Measurements from ENCODE around the gene KL. TPM values are rescaled to one million over a fixed set of nuclear protein-coding genes. Genes with fewer than 3 reads are reported as not detected.
A peak's percentile ranks its signal among the peaks of the same experiment; 100 is the strongest.

KL gene
- total and polyA plus RNA-seq, 2 donors: 0.80 to 1.6 TPM

DNA sequence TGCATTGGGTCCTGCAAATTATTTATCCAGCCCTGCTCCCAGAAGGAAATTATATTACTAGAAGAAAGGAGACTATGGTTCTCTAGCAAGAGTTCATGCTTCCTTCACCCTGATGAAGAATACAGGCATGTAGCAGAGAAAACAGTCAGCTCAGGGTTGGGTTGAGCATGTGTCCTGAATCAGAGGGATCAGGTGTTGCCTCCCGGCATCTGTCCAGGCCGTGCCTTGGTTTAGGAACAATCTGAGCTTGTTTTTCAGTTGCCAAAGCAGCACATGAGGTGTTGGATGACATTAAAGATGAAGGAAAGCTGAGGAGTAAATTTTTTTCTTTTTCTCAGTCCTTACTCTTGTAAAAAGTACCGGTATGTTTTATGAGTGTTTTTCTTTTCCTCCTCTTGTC lies 62.0 kb downstream of the KL start:
- WGBS: 94% methylated on average over 3 of the region's 3 CpGs
- Histone ChIP-seq H3K4me3 (ENCODE audit: low read length in 2 of 2) (no peak overlapping the region), H3K9me3 (ENCODE audit: control insufficient read depth in 2 of 2, insufficient read depth in 1 of 2, low read length in 1 of 2) (no peaks in the 10 kb centered on the region), H3K27ac (ENCODE audit: low read depth in 1 of 2, low read length in 1 of 2) (no peak overlapping the region), H3K27me3 (ENCODE audit: control insufficient read depth in 2 of 2, insufficient read depth in 1 of 2, low read length in 1 of 2) (no peaks in the 10 kb centered on the region), H3K4me1 (ENCODE audit: control insufficient read depth in 2 of 2, insufficient read depth in 2 of 2, low read length in 2 of 2) (no peaks in the 10 kb centered on the region), H3K36me3 (ENCODE audit: control insufficient read depth in 2 of 2, insufficient read depth in 2 of 2, low read length in 1 of 2) (no peaks in the 10 kb centered on the region)
- DNase-seq (ENCODE audit: low read depth in 6 of 9, low spot score in 9 of 9): peak in 2 of 9 donors; percentile 3 to 15

DNA sequence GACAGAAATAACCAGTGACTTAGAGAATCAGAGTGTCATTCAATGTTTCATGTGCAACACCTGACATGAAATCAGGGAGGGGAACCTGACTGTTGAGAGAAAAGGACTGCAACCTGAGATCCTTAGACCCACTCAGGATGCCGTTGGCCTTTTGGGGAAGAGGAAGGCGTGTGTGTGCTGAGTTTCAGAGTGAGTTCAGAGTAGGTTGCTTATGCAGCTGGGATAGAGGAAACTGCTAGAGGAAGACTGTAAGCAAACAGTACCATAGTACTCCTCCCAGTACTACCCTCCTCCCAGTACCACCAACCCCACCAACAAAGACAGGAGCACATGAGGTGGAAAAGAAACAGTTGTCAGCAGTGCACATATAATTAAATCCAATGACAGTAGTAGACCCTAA lies 63.7 kb downstream of the KL start:
- Histone ChIP-seq H3K9me3 (ENCODE audit: control insufficient read depth in 2 of 2, insufficient read depth in 1 of 2, low read length in 1 of 2) (no peaks in the 10 kb centered on the region), H3K27me3 (ENCODE audit: control insufficient read depth in 2 of 2, insufficient read depth in 1 of 2, low read length in 1 of 2) (no peaks in the 10 kb centered on the region), H3K4me1 (ENCODE audit: control insufficient read depth in 2 of 2, insufficient read depth in 2 of 2, low read length in 2 of 2) (no peaks in the 10 kb centered on the region), H3K36me3 (ENCODE audit: control insufficient read depth in 2 of 2, insufficient read depth in 2 of 2, low read length in 1 of 2) (no peaks in the 10 kb centered on the region), H3K27ac (ENCODE audit: low read depth in 1 of 2, low read length in 1 of 2) (no peak overlapping the region), H3K4me3 (ENCODE audit: low read length in 2 of 2) (no peak overlapping the region)
- 33% methylated on average over 2 of the region's 2 CpGs for WGBS
- DNase-seq (ENCODE audit: low read depth in 6 of 9, low spot score in 9 of 9): no peak

DNA sequence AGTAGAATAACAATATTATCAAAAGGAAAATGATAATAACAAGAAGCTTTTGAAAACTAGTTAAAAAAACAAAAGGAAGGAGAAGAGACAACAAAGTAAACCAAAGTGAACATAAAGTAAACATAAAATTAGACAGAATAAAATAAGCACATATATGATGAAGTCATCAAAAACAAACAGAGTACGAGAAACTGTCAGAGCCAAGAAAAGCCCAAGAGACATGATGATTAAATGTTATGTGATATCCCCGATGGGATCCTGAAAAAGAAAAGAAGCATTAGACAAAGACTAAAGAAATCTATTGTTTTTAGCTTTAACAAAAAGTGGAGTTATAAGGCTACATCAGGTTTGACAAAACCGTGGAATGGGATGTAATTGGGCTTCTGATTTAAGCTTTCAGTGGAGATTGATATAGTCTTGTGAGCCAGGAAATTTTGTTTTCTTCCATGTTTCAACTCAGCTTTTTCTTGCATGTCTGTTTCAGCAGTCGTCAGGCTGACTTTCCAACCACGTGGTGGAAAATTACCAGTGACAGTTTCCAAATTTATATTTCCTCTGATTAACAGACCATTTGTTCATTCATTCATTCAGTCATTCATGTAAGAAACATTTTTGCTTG lies 64.9 kb downstream of the KL start:
- Histone ChIP-seq H3K27me3 (ENCODE audit: control insufficient read depth in 2 of 2, insufficient read depth in 1 of 2, low read length in 1 of 2) (no peaks in the 10 kb centered on the region), H3K27ac (ENCODE audit: low read depth in 1 of 2, low read length in 1 of 2) (no peak overlapping the region), H3K36me3 (ENCODE audit: control insufficient read depth in 2 of 2, insufficient read depth in 2 of 2, low read length in 1 of 2) (no peaks in the 10 kb centered on the region), H3K9me3 (ENCODE audit: control insufficient read depth in 2 of 2, insufficient read depth in 1 of 2, low read length in 1 of 2) (no peaks in the 10 kb centered on the region), H3K4me3 (ENCODE audit: low read length in 2 of 2) (no peak overlapping the region), H3K4me1 (ENCODE audit: control insufficient read depth in 2 of 2, insufficient read depth in 2 of 2, low read length in 2 of 2) (no peaks in the 10 kb centered on the region)
- WGBS: 82% methylated on average over 5 of the region's 5 CpGs
- no peak for DNase-seq (ENCODE audit: low read depth in 6 of 9, low spot score in 9 of 9)

DNA sequence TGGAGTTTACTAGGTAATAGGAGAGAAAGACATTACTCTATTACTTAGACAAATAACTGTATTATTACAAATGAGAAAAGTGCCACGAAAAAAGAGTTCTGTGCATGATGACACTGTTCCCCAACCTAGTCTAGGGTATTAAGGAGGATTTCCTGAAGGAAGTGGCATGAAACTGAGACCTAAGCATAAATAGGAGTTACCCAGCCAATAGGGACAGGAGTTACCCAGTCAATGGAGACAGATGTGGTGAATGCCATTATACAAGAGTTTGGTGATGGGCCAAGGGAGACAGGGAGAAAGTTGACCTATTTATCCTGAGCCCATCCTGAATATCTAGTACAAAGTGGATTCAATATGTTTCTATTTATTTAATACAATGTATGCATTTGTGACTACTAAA lies 65.4 kb downstream of the KL start:
- no peak for DNase-seq (ENCODE audit: low read depth in 6 of 9, low spot score in 9 of 9)
- Histone ChIP-seq H3K27ac (ENCODE audit: low read depth in 1 of 2, low read length in 1 of 2) (no peak overlapping the region), H3K27me3 (ENCODE audit: control insufficient read depth in 2 of 2, insufficient read depth in 1 of 2, low read length in 1 of 2) (no peaks in the 10 kb centered on the region), H3K4me1 (ENCODE audit: control insufficient read depth in 2 of 2, insufficient read depth in 2 of 2, low read length in 2 of 2) (no peaks in the 10 kb centered on the region), H3K36me3 (ENCODE audit: control insufficient read depth in 2 of 2, insufficient read depth in 2 of 2, low read length in 1 of 2) (no peaks in the 10 kb centered on the region), H3K9me3 (ENCODE audit: control insufficient read depth in 2 of 2, insufficient read depth in 1 of 2, low read length in 1 of 2) (no peaks in the 10 kb centered on the region), H3K4me3 (ENCODE audit: low read length in 2 of 2) (no peak overlapping the region)
- WGBS: 81% methylated on average over 1 of the region's 1 CpG

DNA sequence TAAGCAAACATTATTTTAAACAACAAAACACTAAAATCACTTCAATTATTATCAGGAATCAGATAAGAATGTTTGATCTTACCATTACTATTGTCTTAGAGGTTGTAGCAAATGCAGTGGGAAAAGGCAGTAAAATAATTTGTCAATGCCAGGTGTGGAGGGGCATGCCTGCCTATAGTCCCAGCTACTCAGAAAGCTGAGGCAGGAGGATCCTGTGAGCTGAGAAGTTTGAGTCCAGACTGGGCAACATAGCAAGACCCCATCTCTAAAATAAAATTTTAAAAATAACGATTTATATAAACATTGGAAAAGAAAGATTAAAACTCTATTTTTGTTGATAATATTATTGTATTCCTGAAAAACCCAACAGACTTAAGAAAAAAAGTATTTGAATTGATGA lies 66.8 kb downstream of the KL start:
- 100% methylated on average over 1 of the region's 1 CpG for WGBS
- Histone ChIP-seq H3K9me3 (ENCODE audit: control insufficient read depth in 2 of 2, insufficient read depth in 1 of 2, low read length in 1 of 2) (no peaks in the 10 kb centered on the region), H3K4me3 (ENCODE audit: low read length in 2 of 2) (no peak overlapping the region)

DNA sequence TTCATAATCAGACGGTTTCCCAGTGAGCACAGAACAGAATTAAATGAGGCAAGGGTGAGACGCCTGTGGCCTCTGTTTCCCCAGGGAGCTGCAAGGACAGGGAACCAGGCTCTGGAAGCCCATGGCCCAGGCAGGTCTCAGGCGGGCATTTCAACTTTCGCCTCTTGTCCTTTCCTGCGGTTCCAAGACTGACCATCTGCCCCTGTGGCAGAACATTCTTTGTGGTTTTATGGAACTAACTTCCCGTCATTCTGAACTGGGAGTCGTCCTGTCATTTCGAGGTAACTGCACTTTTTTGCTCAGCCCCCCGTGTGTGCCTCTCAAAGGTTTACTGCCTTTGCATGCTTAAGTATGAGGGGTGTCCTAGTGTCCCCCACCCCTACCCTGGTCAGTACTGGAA lies 70.9 kb downstream of the KL start:
- no peaks in the 10 kb centered on the region for H3K36me3 ChIP-seq (ENCODE audit: control insufficient read depth in 2 of 2, insufficient read depth in 2 of 2, low read length in 1 of 2)
- H3K4me1 ChIP-seq (ENCODE audit: control insufficient read depth in 2 of 2, insufficient read depth in 2 of 2, low read length in 2 of 2): no peaks in the 10 kb centered on the region
- no peak overlapping the region for H3K4me3 ChIP-seq (ENCODE audit: low read length in 2 of 2)
- DNase-seq (ENCODE audit: low read depth in 6 of 9, low spot score in 9 of 9): no peak
- H3K27me3 ChIP-seq (ENCODE audit: control insufficient read depth in 2 of 2, insufficient read depth in 1 of 2, low read length in 1 of 2): no peaks in the 10 kb centered on the region
- H3K9me3 ChIP-seq (ENCODE audit: control insufficient read depth in 2 of 2, insufficient read depth in 1 of 2, low read length in 1 of 2): no peaks in the 10 kb centered on the region
- 92% methylated on average over 9 of the region's 9 CpGs for WGBS
- H3K27ac ChIP-seq (ENCODE audit: low read depth in 1 of 2, low read length in 1 of 2): no peak overlapping the region

More for the DNA sequence above, 66.8 kb downstream of the KL start:
- no peaks in the 10 kb centered on the region for H3K4me1 ChIP-seq (ENCODE audit: control insufficient read depth in 2 of 2, insufficient read depth in 2 of 2, low read length in 2 of 2)
- no peaks in the 10 kb centered on the region for H3K36me3 ChIP-seq (ENCODE audit: control insufficient read depth in 2 of 2, insufficient read depth in 2 of 2, low read length in 1 of 2)
- no peak for DNase-seq (ENCODE audit: low read depth in 6 of 9, low spot score in 9 of 9)
- no peaks in the 10 kb centered on the region for H3K27me3 ChIP-seq (ENCODE audit: control insufficient read depth in 2 of 2, insufficient read depth in 1 of 2, low read length in 1 of 2)
- no peak overlapping the region for H3K27ac ChIP-seq (ENCODE audit: low read depth in 1 of 2, low read length in 1 of 2)

DNA sequence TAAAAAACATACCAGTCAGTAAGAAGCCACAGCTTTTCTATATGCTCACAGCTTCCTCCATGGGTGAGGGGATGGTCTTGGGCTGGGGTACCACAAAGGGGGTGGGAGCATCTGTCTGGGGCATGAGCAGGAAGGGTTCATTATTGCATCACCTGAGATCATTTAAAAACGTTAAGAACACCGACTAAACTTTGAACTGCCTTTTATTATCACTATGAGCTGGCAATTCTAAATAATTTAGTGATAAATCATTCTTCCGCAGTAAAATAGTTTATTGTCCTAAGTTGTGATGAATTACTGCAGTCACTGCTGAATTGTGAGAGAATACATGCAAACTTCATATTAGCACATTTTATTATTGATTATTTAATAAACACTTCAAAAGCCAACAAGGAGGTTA lies 71.6 kb downstream of the KL start:
- no peaks in the 10 kb centered on the region for H3K9me3 ChIP-seq (ENCODE audit: control insufficient read depth in 2 of 2, insufficient read depth in 1 of 2, low read length in 1 of 2)
- H3K4me3 ChIP-seq (ENCODE audit: low read length in 2 of 2): no peak overlapping the region
- no peaks in the 10 kb centered on the region for H3K27me3 ChIP-seq (ENCODE audit: control insufficient read depth in 2 of 2, insufficient read depth in 1 of 2, low read length in 1 of 2)
- H3K4me1 ChIP-seq (ENCODE audit: control insufficient read depth in 2 of 2, insufficient read depth in 2 of 2, low read length in 2 of 2): no peaks in the 10 kb centered on the region
- DNase-seq (ENCODE audit: low read depth in 6 of 9, low spot score in 9 of 9): no peak
- WGBS: 93% methylated on average over 3 of the region's 3 CpGs
- H3K36me3 ChIP-seq (ENCODE audit: control insufficient read depth in 2 of 2, insufficient read depth in 2 of 2, low read length in 1 of 2): no peaks in the 10 kb centered on the region
- no peak overlapping the region for H3K27ac ChIP-seq (ENCODE audit: low read depth in 1 of 2, low read length in 1 of 2)

DNA sequence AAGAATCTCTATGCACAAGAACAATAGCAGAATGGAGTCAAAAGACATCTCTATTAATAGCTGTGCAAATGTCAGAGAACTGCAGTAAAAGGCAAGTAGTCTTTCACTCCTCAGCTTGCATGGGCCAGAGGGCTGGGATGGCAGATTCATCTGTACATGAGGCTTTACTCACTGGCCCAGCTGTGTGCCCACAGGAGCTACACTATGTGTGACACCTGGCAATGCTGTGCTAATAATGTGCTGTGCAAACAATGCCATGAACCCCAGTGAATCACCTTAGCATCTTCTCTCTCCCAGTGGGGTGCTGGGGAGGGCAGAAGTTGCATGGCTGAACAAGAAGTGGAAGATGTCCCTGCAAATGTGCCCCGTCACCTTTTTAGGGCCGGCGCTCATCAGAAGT lies 73.1 kb downstream of the KL start:
- 98% methylated on average over 3 of the region's 3 CpGs for WGBS
- Histone ChIP-seq H3K36me3 (ENCODE audit: control insufficient read depth in 2 of 2, insufficient read depth in 2 of 2, low read length in 1 of 2) (no peaks in the 10 kb centered on the region), H3K27ac (ENCODE audit: low read depth in 1 of 2, low read length in 1 of 2) (no peak overlapping the region), H3K4me1 (ENCODE audit: control insufficient read depth in 2 of 2, insufficient read depth in 2 of 2, low read length in 2 of 2) (no peaks in the 10 kb centered on the region), H3K4me3 (ENCODE audit: low read length in 2 of 2) (no peak overlapping the region), H3K9me3 (ENCODE audit: control insufficient read depth in 2 of 2, insufficient read depth in 1 of 2, low read length in 1 of 2) (no peaks in the 10 kb centered on the region), H3K27me3 (ENCODE audit: control insufficient read depth in 2 of 2, insufficient read depth in 1 of 2, low read length in 1 of 2) (no peaks in the 10 kb centered on the region)
- no peak for DNase-seq (ENCODE audit: low read depth in 6 of 9, low spot score in 9 of 9)

DNA sequence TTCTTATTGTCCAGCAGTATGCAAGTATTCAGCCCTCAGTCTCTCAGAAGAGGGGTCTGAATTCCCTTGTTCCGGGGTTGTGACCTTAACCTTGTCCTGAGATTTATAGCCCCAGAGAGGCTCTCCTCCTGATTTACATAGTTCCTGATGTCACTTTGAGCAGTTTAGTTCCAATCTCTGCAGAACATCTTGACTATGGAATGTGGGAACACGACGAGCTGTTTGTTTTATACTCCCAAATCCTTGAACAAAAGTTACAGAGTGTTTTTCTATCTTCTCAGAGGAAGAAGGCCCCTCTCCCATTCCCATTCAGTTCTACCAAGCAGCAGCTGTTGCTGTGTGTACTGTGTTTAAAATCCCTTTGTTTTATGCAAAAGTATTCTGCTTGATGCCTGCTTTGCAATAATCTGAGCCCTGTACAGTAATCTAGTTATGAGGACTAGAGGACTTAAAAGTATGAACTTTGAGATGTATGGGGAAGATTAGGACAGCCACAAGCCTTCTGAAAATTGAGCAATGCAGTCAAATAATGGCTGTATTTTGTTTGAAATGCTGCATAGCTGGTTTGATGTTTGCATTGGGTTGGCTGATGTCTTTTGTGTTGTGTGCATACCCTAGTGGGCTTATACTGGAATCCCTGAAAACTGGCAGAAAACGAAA lies 74.7 kb downstream of the KL start:
- H3K4me1 ChIP-seq (ENCODE audit: control insufficient read depth in 2 of 2, insufficient read depth in 2 of 2, low read length in 2 of 2): no peaks in the 10 kb centered on the region
- no peaks in the 10 kb centered on the region for H3K36me3 ChIP-seq (ENCODE audit: control insufficient read depth in 2 of 2, insufficient read depth in 2 of 2, low read length in 1 of 2)
- no peak overlapping the region for H3K27ac ChIP-seq (ENCODE audit: low read depth in 1 of 2, low read length in 1 of 2)
- H3K9me3 ChIP-seq (ENCODE audit: control insufficient read depth in 2 of 2, insufficient read depth in 1 of 2, low read length in 1 of 2): no peaks in the 10 kb centered on the region
- no peak for DNase-seq (ENCODE audit: low read depth in 6 of 9, low spot score in 9 of 9)
- no peak overlapping the region for H3K4me3 ChIP-seq (ENCODE audit: low read length in 2 of 2)
- H3K27me3 ChIP-seq (ENCODE audit: control insufficient read depth in 2 of 2, insufficient read depth in 1 of 2, low read length in 1 of 2): no peaks in the 10 kb centered on the region
- 75% methylated on average over 4 of the region's 4 CpGs for WGBS
